GM18508 (cell line): ENCODE results near the gene KDELR1.

Experiments
- ATAC-seq: cut with Tn5 transposase; IDR thresholded peaks from one replicate; pipeline ENCODE4 v1.9.1; 2021; ENCODE audit warnings: moderate number of reproducible peaks; ENCODE audit not compliant: insufficient read depth, unreplicated experiment

KDELR1 gene

DNA sequence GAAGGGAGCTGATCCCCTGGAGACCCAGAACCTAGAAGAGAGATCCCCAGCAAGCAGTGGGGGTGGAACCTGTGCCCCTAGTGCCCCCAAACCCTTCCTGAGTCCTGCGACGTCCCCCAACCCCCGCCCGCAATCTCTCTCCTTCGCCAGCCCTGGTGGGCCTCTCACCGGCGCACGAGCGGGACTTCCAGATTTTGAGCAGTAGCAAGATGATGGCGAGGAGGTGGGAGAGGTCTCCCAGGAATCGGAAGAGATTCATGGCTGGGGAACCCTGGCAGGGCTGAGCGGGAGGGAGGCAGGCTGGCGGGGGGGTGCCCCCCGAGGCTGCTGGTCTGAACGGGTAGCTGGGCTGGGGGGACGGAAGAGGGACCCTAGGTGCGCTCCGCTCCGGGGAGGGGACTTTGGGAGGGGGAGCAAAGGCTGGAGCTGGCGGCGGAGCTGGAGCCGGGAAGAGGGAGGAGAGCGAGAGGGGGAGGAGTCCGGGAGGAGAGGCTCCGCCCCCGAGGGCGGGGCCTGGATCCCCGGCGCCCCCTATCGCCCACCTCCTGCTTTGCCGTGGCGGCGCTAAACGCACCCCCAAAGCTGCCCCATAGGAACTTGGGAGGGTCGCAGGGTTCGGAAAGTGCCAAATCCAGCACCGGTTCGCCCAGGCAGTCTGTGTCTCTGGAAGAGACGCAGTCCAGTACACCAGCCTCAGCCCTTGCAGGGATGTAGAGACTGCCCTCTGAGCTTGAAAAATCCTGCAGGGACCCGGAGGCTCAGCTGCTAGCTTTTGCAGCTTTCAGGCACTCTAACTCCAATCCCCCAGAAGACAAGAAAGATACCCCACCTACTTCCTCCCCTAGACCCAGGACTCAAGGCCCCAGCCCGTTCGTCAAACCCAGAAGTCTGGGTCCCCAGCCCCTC lies at the start of gene KDELR1:
Gene KDELR1, minus strand, starts transcription at position 452 of the 906 bp plus-strand sequence. Its CDS starts 193 bp downstream, at position 259.
- no peak for ATAC-seq

DNA sequence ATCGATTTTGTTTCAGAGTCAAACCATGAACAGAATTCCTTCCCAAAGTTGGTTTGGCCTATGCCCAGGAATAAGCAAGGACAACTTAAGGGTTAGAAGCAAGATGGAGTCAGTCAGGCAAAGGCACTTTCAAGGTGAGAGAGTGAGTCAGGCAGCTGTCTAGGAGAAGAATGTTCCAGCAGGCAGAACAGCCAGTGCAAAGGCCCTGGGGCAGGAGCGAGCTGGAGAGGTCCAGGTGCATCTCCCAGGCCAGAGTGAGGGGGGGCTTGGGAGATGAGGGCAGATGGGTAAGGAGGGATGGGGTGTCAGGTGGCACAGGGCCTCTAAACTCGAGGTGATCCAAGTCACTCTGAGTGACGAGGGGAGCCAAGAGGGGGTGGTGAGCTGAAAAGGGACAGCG lies 45.2 kb upstream of the KDELR1 start:
- no peak for ATAC-seq

DNA sequence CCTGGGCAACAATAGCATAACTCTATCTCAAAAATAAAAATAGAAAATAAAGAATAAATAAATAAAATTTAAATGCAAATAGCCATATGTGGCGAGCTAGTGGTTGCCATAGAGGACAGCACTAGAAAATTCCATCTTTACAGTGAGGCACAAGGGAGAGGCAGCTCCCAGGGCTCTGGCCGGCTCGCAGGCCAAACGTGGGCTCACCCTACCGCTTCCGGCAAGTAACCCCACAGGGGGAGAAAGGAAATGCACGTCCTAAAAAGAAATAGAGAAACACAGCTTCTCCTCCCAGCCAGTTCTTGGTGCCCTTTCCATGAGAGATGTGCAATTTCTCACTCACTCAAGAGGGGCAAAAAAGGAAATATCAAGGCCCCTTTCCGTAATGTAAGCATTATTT lies 42.0 kb upstream of the KDELR1 start:
- no peak for ATAC-seq

DNA sequence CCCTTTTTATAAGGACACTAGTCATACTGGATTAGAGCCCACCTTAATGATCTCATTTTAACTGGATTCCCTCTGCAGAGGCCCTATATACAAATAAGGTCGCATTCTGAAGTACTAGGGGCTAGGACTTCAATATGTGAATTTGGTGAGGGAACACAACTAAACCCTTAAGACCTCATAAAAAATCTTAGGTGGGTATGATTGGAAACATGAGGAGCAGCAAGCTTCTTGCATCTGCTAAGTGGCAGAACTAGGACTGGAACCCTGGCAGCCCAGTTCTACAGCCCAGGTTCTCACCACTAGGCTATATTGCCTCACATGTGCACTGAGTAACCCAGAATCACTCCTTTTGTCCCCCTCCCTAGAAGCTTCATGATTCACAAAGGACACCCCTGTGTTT lies 37.3 kb upstream of the KDELR1 start:
- ATAC-seq = no peak

DNA sequence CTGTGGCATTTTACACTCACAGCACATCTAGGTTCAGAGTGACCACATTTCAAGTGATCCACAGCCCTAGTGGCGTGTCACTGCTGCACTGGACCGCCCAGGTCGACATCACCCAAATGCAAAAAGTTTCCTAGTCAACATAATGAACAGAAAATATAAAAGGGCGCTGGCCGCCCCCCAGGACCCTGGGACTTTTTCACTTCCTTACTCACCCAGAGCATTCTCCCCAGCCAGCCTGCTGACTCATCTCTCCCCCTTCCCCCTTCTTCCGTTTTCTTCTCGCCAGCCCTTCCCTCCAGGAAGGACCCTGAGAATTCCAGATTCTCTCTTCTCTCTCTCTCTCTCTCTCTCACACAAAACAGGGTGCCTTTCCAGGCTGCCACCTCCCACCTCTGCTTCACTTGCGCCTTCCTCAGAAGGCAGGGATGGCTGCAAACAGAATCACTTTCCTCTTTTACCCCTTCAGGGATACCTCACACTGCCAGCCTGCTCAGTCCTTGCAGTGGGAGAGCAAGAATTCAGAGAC lies 33.4 kb upstream of the KDELR1 start:
- no peak for ATAC-seq

DNA sequence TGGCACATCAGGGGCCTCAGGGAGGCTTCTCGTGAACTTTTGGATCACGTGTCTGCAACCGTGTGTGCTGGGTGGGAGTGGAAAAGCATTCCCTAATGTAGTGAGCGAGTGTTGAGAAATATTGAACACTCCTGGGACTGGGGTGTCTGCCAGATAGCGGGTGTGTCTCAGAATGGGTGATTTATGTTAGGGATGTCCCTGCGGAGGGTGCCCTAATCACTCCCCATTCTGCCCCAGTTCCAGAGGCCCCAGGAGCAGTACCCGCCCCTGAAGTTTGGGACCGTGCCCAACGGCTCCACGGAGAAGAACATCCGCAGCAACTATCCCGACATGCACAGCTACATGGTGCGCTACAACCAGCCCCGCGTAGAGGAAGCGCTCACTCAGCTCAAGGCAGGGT lies 30.2 kb upstream of the KDELR1 start:
- no peak for ATAC-seq

DNA sequence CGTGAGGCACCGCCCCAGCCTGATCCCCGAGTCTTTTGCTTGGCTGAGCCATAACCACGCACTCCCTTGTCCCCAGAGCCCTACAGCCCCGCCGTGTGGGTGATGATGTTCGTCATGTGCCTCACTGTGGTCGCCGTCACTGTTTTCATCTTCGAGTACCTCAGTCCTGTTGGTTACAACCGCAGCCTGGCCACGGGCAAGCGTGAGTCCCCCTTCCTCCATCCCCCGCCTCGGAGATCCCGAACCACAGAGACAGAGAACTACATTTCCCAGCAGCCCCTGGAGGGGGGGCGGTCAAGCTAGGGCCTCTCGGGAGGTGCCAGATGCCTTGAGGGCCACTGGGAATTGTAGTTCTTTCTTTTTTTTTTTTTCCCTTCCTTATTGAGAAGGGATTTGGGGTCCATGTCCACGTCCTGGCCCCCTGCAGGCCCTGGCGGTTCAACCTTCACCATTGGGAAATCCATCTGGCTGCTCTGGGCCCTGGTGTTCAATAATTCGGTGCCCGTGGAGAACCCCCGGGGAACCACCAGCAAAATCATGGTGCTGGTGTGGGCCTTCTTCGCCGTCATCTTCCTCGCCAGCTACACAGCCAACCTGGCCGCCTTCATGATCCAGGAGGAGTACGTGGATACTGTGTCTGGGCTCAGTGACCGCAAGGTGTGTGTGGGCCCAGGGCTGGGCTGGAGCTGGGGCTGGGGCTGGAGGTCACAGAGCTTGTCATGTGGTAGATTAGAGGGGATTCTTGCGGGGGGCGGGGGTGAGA lies 28.0 kb upstream of the KDELR1 start:
- no peak for ATAC-seq

DNA sequence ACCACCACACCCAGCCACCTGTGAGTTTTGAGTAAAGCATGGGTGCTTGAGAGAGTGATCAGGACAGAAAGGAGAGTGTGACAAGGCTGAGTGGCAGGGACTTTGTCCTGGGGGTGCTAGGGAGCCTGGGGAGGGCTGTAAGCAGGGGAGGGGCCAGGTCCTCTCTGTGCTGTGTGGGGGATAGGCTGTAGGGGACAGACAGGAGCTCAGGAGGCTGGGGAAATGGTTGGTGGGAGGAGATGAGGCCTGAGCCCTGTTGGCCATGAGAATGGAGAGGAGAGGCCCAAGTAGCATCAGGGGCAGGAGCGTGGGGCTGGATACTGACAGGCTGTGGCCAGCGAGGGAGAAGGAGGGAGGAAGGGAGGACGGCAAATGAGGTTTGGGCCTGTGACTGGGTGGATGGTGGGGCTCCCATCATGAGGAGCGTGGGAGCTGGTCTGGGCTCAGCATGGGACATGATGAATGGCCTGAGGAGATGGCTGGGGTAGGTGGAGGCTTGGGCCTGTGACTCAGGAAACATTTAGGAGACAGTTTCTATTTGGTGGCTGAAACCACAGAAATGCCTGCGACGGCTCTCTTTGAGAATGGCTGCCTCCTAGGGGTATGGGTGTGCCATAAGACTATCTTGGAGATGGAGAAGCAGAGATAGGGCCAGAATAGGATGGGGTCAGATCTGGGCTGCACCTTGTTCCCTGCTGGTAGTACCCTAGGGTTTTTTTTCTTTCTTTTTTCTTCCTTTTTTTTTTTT lies 27.1 kb upstream of the KDELR1 start:
- no peak for ATAC-seq

DNA sequence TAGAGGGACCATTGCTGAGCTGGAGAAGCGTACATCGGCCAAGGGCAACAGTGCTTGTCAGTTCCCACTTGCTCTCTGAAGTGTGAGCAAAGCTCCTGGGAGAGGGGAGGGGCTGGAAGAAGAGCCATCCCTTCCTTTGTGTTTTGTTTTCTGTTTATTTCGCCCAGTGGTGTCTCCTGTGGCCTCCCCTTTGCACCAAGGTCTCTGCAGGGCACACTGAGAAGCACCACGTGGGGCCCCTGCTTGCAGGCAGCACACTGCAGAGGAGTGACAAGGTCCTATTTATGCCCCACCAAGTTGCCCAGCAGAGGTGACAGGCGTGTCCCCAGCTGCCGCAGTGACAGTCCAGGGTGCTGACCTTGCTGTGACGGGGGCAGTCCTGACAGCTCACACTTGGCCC lies 26.1 kb upstream of the KDELR1 start:
- no peak for ATAC-seq

DNA sequence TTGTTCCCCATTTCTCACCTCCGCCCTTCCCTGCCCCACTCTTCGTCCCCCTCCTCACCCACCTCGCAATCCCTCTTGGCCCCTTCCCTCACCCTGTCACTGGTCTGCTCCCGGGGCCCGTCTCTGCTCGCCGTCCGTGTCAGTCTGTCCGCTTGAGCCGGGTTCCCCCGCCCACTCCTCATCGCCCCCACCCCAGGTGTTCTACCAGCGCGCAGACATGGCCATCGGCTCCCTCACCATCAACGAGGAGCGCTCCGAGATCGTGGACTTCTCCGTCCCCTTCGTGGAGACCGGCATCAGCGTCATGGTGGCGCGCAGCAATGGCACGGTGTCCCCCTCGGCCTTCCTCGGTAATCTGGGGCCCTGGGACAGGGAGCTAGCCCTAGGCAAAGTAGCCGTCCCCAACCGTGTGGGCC lies 24.5 kb upstream of the KDELR1 start:
- no peak for ATAC-seq

DNA sequence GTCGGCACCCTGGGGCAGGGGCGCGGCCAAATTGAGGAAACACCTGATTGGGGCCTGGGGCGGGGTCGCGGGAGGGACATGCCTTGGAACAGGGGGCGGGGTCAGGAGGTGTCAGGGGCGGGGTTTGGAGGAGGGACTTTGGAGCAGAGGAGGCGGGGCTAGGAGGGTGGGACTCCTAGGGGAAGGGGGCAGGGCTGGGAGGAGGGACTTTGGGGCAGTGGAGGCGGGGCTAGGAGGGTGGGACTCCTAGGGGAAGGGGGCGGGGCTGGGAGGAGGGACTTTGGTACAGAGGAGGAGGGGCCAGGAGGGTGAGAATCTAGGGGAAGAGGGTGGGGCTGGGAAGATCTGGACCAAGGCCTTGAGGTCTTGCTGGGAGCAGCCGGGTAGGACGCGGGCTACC lies 24.0 kb upstream of the KDELR1 start:
- ATAC-seq = no peak

DNA sequence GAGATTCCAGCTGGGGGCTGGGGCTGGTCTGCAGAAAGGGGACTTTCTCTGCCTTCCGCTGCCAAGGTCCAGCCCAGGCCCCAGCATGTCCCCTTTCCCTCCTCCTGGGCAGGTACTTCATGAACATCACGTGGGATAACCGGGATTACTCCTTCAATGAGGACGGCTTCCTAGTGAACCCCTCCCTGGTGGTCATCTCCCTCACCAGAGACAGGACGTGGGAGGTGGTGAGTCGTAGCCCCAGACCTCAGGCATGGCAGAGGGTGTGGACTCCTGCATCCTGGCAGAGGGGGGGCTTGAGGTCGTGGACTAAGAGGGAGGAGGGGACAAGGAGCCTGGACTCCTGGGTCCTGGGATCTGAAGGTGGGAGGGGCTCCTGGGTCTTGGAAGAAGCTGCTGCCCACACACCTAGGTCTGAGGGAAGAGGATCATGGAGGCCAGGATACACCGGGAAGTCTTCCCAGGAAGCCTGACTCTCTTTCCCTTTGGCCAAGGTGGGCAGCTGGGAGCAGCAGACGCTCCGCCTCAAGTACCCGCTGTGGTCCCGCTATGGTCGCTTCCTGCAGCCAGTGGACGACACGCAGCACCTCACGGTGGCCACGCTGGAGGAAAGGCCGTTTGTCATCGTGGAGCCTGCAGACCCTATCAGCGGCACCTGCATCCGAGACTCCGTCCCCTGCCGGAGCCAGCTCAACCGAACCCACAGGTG lies 22.7 kb upstream of the KDELR1 start:
- no peak for ATAC-seq

DNA sequence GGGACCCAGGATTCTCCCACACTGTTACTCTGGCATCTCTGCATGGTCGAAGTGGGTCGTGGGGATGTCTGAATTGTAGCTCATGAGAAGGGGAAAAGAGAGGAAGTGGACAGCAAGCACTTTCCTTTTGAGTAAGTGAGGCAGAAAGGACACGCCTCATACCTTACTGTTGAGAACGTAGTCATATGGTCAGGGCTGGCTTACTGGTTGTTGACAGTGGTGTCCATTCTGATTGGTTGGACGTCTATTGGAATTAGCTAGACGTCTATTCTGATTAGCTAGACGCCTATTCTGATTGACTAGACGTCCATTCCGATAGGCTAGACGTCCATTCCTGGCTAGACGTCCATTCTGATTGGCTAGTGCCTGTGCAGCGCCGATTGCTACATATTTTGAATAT lies 14.5 kb upstream of the KDELR1 start:
- no peak for ATAC-seq

DNA sequence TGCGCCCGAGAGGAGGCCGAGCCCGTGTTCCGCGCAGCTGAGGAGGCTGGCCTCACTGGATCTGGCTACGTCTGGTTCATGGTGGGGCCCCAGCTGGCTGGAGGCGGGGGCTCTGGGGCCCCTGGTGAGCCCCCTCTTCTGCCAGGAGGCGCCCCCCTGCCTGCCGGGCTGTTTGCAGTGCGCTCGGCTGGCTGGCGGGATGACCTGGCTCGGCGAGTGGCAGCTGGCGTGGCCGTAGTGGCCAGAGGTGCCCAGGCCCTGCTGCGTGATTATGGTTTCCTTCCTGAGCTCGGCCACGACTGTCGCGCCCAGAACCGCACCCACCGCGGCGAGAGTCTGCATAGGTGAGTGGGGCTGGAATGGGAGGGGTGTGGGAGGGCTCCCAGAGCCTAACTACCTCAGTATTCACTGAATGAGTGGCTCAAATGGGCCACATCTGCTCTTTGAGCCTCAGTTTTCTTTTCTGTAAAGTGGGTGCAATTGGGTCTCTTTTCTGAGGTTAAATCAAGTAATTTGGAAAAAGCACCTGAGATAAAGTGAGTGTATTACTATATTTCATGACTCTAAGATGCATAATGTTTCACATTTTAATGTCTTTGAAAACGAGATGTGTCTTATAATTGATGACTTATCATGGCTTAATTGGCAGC lies 13.8 kb upstream of the KDELR1 start:
- no peak for ATAC-seq

DNA sequence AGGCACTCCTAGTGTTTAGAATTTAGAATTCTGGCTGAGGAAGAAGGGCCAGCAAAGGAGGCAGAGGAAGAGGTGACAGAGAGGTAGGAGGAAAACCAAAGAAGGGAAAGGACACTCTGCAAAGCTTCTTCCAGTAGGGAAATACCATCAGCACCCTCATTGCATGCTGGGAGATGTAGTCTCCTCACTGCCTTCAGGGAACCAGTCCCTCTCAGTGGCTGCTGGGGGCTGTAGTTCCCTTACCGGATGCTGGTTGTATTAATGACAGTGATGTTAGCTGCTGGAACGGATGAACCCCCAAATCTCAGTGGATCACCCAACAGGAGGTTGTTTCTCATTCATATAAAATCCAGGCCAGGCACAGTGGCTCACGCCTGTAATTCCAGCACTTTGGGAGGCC lies 12.3 kb upstream of the KDELR1 start:
- no peak for ATAC-seq

DNA sequence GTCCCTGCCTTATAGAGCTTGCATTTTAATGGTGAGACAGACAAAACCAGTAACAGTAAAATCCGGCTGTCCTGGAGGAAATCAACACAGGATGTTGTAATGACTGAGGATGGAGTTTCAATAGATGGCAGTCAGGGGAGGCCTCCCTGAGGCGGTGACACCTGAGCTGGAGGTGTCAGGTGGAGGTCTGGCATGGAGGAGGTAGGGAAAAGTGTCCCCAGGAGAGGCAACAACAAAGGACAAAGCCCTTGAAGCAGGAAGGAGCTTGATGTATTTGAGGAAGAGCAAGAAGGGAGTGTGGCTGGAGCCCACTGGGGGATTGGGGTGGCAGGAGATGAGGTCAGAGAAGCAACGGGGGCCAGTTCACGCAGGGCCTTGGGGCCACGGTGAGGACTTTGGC lies 9.9 kb upstream of the KDELR1 start:
- ATAC-seq = no peak

DNA sequence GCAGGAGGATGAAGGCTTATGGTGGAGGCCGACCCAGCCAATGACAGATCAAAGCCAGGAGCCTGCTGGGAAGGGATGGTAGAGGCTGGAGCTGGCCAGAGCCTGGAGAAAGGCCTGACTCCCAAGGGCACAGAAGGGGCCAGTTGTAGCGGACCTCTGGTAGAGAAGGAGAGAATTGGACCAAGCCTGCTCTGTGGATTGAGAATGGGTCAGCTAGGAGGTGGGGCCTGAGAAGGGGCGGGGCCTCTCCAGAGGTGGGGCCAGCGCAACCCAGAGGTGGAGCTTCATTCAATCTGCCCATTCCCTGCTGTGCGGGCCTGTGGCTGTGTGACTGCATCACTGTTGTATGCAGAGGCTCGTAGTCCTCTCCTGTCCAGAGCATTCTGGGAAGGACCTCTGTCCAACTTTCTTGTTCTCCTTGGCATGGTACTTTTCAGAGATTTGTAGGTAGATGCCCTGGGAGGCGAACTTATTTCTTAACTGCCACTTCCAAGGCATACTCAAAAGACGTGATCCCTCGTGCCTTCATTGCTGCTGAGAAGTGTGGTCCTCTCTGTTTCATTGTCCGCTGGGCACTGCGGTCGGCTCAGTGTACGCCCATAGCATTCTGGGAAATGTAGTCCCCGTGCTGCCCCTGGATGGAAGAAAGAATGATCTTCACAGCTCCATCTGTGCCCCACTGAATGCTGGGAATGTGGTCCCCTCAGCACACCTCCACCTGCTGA lies 8.8 kb upstream of the KDELR1 start:
- ATAC-seq = no peak

DNA sequence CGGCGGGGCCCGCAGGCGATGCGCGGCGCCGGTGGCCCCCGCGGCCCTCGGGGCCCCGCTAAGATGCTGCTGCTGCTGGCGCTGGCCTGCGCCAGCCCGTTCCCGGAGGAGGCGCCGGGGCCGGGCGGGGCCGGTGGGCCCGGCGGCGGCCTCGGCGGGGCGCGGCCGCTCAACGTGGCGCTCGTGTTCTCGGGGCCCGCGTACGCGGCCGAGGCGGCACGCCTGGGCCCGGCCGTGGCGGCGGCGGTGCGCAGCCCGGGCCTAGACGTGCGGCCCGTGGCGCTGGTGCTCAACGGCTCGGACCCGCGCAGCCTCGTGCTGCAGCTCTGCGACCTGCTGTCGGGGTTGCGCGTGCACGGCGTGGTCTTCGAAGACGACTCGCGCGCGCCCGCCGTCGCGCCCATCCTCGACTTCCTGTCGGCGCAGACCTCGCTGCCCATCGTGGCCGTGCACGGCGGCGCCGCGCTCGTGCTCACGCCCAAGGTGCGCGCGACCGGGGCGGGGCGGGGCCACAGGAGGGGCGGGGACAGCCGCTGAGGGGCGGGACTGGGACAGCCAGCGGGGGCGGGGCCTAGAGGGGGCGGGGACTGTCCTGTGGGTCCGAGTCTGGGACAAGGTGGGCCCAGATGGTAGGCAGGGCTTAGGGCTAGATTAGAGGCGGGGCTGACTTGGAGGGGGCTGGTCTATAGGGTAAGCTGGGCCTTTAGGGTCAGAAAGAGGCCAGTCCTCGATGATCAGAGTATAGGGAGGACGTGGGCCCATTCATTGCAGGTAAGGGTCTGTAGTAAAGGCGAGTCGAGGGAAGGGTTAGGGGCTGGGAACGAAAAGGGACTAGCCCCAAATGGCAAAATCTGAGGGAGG lies 7.3 kb upstream of the KDELR1 start:
- no peak for ATAC-seq
